ENCODE data around the gene ZC3H6. TPM values are rescaled to one million over a fixed set of nuclear protein-coding genes. Genes with fewer than 3 reads are reported as not detected.

ZC3H6 gene
- polyA plus RNA-seq, 1 of the 3 experiments (the other 2 are of a cell fraction), result 0.71 TPM

- H2AFZ ChIP-seq (ENCODE audit: low read depth), result no peak overlapping the region
- H3K79me2 ChIP-seq (ENCODE audit: insufficient read depth), result no peaks in the 10 kb centered on the region
- no peaks in the 10 kb centered on the region for H3K9me2 ChIP-seq
- H3K4me2 ChIP-seq, result no peak overlapping the region
- CTCF ChIA-PET, result no interaction called here
- no peak overlapping the region for H3K27ac ChIP-seq (ENCODE audit: low read depth in 2 of 2, low read length in 1 of 2)
- TF ChIP-seq FOSL2 (IDR thresholded peaks at IDR 0.05; ENCODE audit: borderline replicate concordance, low read depth) (no peak), SIN3A (IDR thresholded peaks at IDR 0.05; ENCODE audit: borderline replicate concordance, low read depth, low read length) (no peak), CHD2 (IDR thresholded peaks at IDR 0.05; ENCODE audit: low read length, partially characterized antibody) (no peak), TCF12 (IDR thresholded peaks at IDR 0.05) (no peak), POLR2AphosphoS5 (IDR thresholded peaks at IDR 0.05; ENCODE audit: low read depth, low read length) (no peak), JUND (IDR thresholded peaks at IDR 0.05) (no peak), SMC3 (IDR thresholded peaks at IDR 0.05; ENCODE audit: low read depth, low read length) (no peak)
- TF ChIP-seq, protein P1, sequence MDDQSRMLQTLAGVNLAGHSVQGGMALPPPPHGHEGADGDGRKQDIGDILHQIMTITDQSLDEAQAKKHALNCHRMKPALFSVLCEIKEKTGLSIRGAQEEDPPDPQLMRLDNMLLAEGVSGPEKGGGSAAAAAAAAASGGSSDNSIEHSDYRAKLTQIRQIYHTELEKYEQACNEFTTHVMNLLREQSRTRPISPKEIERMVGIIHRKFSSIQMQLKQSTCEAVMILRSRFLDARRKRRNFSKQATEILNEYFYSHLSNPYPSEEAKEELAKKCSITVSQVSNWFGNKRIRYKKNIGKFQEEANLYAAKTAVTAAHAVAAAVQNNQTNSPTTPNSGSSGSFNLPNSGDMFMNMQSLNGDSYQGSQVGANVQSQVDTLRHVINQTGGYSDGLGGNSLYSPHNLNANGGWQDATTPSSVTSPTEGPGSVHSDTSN (IDR thresholded peaks at IDR 0.05), result no peak
- no peak for DNase-seq
- no peaks in the 10 kb centered on the region for H3K9me3 ChIP-seq
- H3F3A ChIP-seq (replicated peaks; ENCODE audit: insufficient read depth), result peaks cover 6% of the 10 kb centered on the region
- WGBS (ENCODE audit: low lambda C conversion rate), result 98% methylated on average over 2 of the region's 2 CpGs
- no peaks in the 10 kb centered on the region for H4K20me1 ChIP-seq (ENCODE audit: insufficient read depth)
- H3K27me3 ChIP-seq (ENCODE audit: insufficient read depth), result no peaks in the 10 kb centered on the region
- peaks cover 0 to 7% of the 10 kb centered on the region in 2 experiments; a peak in 2 of 4 replicates for H3K4me1 ChIP-seq (ENCODE audit: control insufficient read depth in 1 of 2, insufficient read depth in 2 of 2, low read depth in 1 of 2, low read length in 1 of 2)
- no peak overlapping the region for H3K4me3 ChIP-seq (ENCODE audit: low read depth in 2 of 2, low read length in 1 of 2)
- POLR2A ChIA-PET, result no interaction called here
- no peak overlapping the region for H3K9ac ChIP-seq
- H3K36me3 ChIP-seq (replicated peaks in 1 of 2; ENCODE audit: control insufficient read depth in 1 of 2, insufficient read depth in 2 of 2, low read length in 1 of 2), result peaks cover 22 to 29% of the 10 kb centered on the region in 2 experiments
Observed at GRCh38 chr2:112312821-112313220, 37.4 kb downstream of the ZC3H6 start.

GRCh38 chr2:112314856-112315255, 39.5 kb downstream of the ZC3H6 start:
- Histone ChIP-seq H3K36me3 (replicated peaks in 1 of 2; ENCODE audit: control insufficient read depth in 1 of 2, insufficient read depth in 2 of 2, low read length in 1 of 2) (peaks cover 20 to 25% of the 10 kb centered on the region in 2 experiments), H3K4me3 (ENCODE audit: low read depth in 2 of 2, low read length in 1 of 2) (no peak overlapping the region), H4K20me1 (ENCODE audit: insufficient read depth) (no peaks in the 10 kb centered on the region), H3K27ac (ENCODE audit: low read depth in 2 of 2, low read length in 1 of 2) (no peak overlapping the region), H3K4me2 (no peak overlapping the region), H3K27me3 (ENCODE audit: insufficient read depth) (no peaks in the 10 kb centered on the region), H3K9me3 (no peaks in the 10 kb centered on the region), H3K4me1 (ENCODE audit: control insufficient read depth in 1 of 2, insufficient read depth in 2 of 2, low read depth in 1 of 2, low read length in 1 of 2) (peaks cover 0 to 13% of the 10 kb centered on the region in 2 experiments; a peak in 2 of 4 replicates), H3K79me2 (ENCODE audit: insufficient read depth) (no peaks in the 10 kb centered on the region), H3K9me2 (no peaks in the 10 kb centered on the region), H2AFZ (ENCODE audit: low read depth) (no peak overlapping the region), H3F3A (replicated peaks; ENCODE audit: insufficient read depth) (peaks cover 11% of the 10 kb centered on the region), H3K9ac (no peak overlapping the region)
- no peak for DNase-seq
- ChIA-PET POLR2A (no interaction called here), CTCF (no interaction called here)
- whole genome bisulfite sequencing (ENCODE audit: low lambda C conversion rate), result 63% methylated on average over 1 of the region's 1 CpG
- TF ChIP-seq NRF1 (IDR thresholded peaks at IDR 0.05; ENCODE audit: low read depth, low read length), result no peak
- no peak for TF ChIP-seq FOSL2 (IDR thresholded peaks at IDR 0.05; ENCODE audit: borderline replicate concordance, low read depth)
- no peak for TF ChIP-seq SMC3 (IDR thresholded peaks at IDR 0.05; ENCODE audit: low read depth, low read length)
- TF ChIP-seq, protein P2, sequence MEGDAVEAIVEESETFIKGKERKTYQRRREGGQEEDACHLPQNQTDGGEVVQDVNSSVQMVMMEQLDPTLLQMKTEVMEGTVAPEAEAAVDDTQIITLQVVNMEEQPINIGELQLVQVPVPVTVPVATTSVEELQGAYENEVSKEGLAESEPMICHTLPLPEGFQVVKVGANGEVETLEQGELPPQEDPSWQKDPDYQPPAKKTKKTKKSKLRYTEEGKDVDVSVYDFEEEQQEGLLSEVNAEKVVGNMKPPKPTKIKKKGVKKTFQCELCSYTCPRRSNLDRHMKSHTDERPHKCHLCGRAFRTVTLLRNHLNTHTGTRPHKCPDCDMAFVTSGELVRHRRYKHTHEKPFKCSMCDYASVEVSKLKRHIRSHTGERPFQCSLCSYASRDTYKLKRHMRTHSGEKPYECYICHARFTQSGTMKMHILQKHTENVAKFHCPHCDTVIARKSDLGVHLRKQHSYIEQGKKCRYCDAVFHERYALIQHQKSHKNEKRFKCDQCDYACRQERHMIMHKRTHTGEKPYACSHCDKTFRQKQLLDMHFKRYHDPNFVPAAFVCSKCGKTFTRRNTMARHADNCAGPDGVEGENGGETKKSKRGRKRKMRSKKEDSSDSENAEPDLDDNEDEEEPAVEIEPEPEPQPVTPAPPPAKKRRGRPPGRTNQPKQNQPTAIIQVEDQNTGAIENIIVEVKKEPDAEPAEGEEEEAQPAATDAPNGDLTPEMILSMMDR (IDR thresholded peaks at IDR 0.05), result no peak
- TF ChIP-seq USF1 (IDR thresholded peaks at IDR 0.05; ENCODE audit: borderline replicate concordance, low read depth), result no peak
- TF ChIP-seq CHD2 (IDR thresholded peaks at IDR 0.05; ENCODE audit: low read length, partially characterized antibody), result no peak
- TF ChIP-seq, protein P3, sequence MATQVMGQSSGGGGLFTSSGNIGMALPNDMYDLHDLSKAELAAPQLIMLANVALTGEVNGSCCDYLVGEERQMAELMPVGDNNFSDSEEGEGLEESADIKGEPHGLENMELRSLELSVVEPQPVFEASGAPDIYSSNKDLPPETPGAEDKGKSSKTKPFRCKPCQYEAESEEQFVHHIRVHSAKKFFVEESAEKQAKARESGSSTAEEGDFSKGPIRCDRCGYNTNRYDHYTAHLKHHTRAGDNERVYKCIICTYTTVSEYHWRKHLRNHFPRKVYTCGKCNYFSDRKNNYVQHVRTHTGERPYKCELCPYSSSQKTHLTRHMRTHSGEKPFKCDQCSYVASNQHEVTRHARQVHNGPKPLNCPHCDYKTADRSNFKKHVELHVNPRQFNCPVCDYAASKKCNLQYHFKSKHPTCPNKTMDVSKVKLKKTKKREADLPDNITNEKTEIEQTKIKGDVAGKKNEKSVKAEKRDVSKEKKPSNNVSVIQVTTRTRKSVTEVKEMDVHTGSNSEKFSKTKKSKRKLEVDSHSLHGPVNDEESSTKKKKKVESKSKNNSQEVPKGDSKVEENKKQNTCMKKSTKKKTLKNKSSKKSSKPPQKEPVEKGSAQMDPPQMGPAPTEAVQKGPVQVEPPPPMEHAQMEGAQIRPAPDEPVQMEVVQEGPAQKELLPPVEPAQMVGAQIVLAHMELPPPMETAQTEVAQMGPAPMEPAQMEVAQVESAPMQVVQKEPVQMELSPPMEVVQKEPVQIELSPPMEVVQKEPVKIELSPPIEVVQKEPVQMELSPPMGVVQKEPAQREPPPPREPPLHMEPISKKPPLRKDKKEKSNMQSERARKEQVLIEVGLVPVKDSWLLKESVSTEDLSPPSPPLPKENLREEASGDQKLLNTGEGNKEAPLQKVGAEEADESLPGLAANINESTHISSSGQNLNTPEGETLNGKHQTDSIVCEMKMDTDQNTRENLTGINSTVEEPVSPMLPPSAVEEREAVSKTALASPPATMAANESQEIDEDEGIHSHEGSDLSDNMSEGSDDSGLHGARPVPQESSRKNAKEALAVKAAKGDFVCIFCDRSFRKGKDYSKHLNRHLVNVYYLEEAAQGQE (IDR thresholded peaks at IDR 0.05; ENCODE audit: low read depth, low read length), result no peak
- TF ChIP-seq RAD21 (IDR thresholded peaks at IDR 0.05; ENCODE audit: low read length), result no peak
- no peak for TF ChIP-seq SIN3A (IDR thresholded peaks at IDR 0.05; ENCODE audit: borderline replicate concordance, low read depth, low read length)
- TF ChIP-seq, protein P1 (IDR thresholded peaks at IDR 0.05), result no peak
- TF ChIP-seq, protein P4, sequence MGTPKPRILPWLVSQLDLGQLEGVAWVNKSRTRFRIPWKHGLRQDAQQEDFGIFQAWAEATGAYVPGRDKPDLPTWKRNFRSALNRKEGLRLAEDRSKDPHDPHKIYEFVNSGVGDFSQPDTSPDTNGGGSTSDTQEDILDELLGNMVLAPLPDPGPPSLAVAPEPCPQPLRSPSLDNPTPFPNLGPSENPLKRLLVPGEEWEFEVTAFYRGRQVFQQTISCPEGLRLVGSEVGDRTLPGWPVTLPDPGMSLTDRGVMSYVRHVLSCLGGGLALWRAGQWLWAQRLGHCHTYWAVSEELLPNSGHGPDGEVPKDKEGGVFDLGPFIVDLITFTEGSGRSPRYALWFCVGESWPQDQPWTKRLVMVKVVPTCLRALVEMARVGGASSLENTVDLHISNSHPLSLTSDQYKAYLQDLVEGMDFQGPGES (IDR thresholded peaks at IDR 0.05; ENCODE audit: low read depth, low read length), result no peak
- no peak for TF ChIP-seq EP300 (IDR thresholded peaks at IDR 0.05; ENCODE audit: borderline replicate concordance in 1 of 2, low read depth in 1 of 2, low read length in 1 of 2)
- TF ChIP-seq ELF1 (IDR thresholded peaks at IDR 0.05), result no peak
- no peak for TF ChIP-seq YY1 (IDR thresholded peaks at IDR 0.05; ENCODE audit: low read depth)
- TF ChIP-seq POLR2AphosphoS5 (IDR thresholded peaks at IDR 0.05; ENCODE audit: low read depth, low read length), result no peak
- TF ChIP-seq TCF12 (IDR thresholded peaks at IDR 0.05), result no peak
